ENCODE data around the gene MPLKIP. TPM values are rescaled to one million over a fixed set of nuclear protein-coding genes. Genes with fewer than 3 reads are reported as not detected.
"Not testable (repeated sequence)": the region's sequence is repeated elsewhere in the genome, so short reads cannot be mapped to it uniquely, and the experiment has no call there.

Gene MPLKIP
- total RNA-seq, 1 donor from 2014 or later, result 32.0 TPM

DNA sequence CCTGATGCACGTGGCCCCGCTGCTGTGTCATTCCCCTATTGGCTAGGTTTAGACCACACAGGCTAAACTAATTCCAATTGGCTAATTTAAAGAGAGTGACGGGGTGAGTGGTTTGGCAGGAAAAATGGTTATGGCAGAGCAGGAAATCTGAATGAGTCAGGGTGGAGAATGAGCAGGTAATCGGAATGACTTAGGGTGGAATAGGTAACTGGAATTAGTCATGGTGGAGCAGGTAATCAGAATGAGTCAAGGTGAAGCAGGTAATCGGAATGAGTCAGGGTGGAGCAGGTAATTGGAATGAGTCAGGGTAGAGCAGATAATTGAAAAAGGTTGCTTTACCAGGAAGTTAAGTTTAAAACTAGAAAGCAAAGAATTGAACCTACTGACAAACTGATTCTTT is 7.5 kb upstream of the MPLKIP start:
- not testable (repeated sequence) for FAIRE-seq; H3K4me3 Mint-ChIP-seq (ENCODE audit: unreplicated experiment); H3K4me1 Mint-ChIP-seq (ENCODE audit: low read depth, unreplicated experiment); H3K4me3 ChIP-seq (ENCODE audit: insufficient read depth, low read depth, low read length); H3K9ac ChIP-seq (ENCODE audit: low read length); H2AFZ ChIP-seq (ENCODE audit: low read depth, low read length); H3K4me2 ChIP-seq (ENCODE audit: low read length); H3K4me1 ChIP-seq (ENCODE audit: insufficient read depth, low read length); H3K27me3 ChIP-seq (ENCODE audit: insufficient read depth, low read length); H3K79me2 ChIP-seq (ENCODE audit: insufficient read depth, low read length); H3K9me3 Mint-ChIP-seq (ENCODE audit: unreplicated experiment); H3K36me3 Mint-ChIP-seq (ENCODE audit: low read depth, unreplicated experiment); H3K27ac Mint-ChIP-seq (ENCODE audit: unreplicated experiment); H3K27me3 Mint-ChIP-seq (ENCODE audit: low read depth, unreplicated experiment); H3K27ac ChIP-seq (ENCODE audit: low read depth, low read length); H4K20me1 ChIP-seq (ENCODE audit: insufficient read depth, low read length); H3K36me3 ChIP-seq (ENCODE audit: insufficient read depth, low read length); DNase-seq (ENCODE audit: low read depth); H3K9me3 ChIP-seq (ENCODE audit: insufficient read depth, low read depth, low read length)

DNA sequence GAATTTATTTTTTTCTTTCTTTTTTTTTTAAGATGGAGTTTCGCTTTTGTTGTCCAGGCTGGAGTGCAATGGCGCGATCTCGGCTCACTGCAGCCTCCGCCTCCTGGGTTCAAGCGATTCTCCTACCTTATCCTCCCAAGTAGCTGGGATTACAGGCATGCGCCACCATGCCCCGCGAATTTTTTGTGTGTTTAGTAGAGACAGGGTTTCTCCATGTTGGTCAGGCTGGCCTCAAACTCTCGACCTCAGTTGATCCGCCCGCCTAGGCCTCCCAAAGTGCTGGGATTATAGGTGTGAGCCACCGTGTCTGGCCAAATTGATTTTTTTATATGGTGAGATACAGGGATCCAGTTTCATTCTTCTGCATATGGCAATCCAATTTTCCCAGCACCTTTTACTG is 5.5 kb upstream of the MPLKIP start:
- H3K4me1 Mint-ChIP-seq (ENCODE audit: low read depth, unreplicated experiment); H3K27me3 Mint-ChIP-seq (ENCODE audit: low read depth, unreplicated experiment); H3K9me3 Mint-ChIP-seq (ENCODE audit: unreplicated experiment): not testable (repeated sequence)

DNA sequence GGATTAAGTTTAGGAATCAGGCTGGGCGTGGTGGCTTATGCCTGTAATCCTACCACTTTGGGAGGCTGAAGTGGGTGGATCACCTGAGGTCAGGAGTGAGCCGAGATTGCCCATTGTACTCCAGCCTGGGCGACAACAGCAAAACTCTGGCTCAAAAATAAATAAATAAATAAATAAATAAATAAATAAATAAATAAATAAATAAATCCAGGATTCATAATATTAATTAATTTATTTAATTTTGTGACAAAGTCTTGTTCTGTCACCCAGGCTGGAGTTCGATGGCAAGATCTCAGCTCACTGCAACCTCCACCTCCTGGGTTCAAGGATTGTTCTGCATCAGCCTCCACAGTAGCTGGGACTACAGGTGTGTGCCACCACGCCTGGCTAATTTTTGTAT is 4.6 kb upstream of the MPLKIP start:
- Histone ChIP-seq H3K79me2 (ENCODE audit: insufficient read depth, low read length) (peaks cover 5% of the 10 kb centered on the region), H3K27me3 (ENCODE audit: insufficient read depth, low read length) (no peaks in the 10 kb centered on the region), H2AFZ (ENCODE audit: low read depth, low read length) (no peak overlapping the region), H3K9me3 (ENCODE audit: insufficient read depth, low read depth, low read length) (no peaks in the 10 kb centered on the region), H4K20me1 (ENCODE audit: insufficient read depth, low read length) (no peaks in the 10 kb centered on the region), H3K4me2 (ENCODE audit: low read length) (no peak overlapping the region), H3K4me3 (ENCODE audit: insufficient read depth, low read depth, low read length) (no peak overlapping the region), H3K4me1 (ENCODE audit: insufficient read depth, low read length) (no peaks in the 10 kb centered on the region), H3K36me3 (ENCODE audit: insufficient read depth, low read length) (no peaks in the 10 kb centered on the region), H3K9ac (ENCODE audit: low read length) (no peak overlapping the region), H3K27ac (ENCODE audit: low read depth, low read length) (no peak overlapping the region)
- Mint-ChIP-seq H3K4me3 (ENCODE audit: unreplicated experiment) (no peak overlapping the region), H3K9me3 (ENCODE audit: unreplicated experiment) (no peaks in the 10 kb centered on the region), H3K27me3 (ENCODE audit: low read depth, unreplicated experiment) (no peaks in the 10 kb centered on the region), H3K27ac (ENCODE audit: unreplicated experiment) (no peak overlapping the region), H3K36me3 (ENCODE audit: low read depth, unreplicated experiment) (peaks cover 2% of the 10 kb centered on the region), H3K4me1 (ENCODE audit: low read depth, unreplicated experiment) (no peaks in the 10 kb centered on the region)
- no peak for FAIRE-seq
- no peak for DNase-seq (ENCODE audit: low read depth)
- TF ChIP-seq EZH2 (IDR thresholded peaks at IDR 0.05; ENCODE audit: insufficient read depth, low read length), result no peak

More for the DNA sequence above, 5.5 kb upstream of the MPLKIP start:
- H4K20me1 ChIP-seq (ENCODE audit: insufficient read depth, low read length); FAIRE-seq; H3K36me3 Mint-ChIP-seq (ENCODE audit: low read depth, unreplicated experiment); H3K9ac ChIP-seq (ENCODE audit: low read length); H3K27ac Mint-ChIP-seq (ENCODE audit: unreplicated experiment); H3K27ac ChIP-seq (ENCODE audit: low read depth, low read length); H2AFZ ChIP-seq (ENCODE audit: low read depth, low read length); H3K4me3 ChIP-seq (ENCODE audit: insufficient read depth, low read depth, low read length); H3K79me2 ChIP-seq (ENCODE audit: insufficient read depth, low read length); H3K27me3 ChIP-seq (ENCODE audit: insufficient read depth, low read length); DNase-seq (ENCODE audit: low read depth); H3K36me3 ChIP-seq (ENCODE audit: insufficient read depth, low read length); H3K4me3 Mint-ChIP-seq (ENCODE audit: unreplicated experiment); H3K4me2 ChIP-seq (ENCODE audit: low read length); H3K9me3 ChIP-seq (ENCODE audit: insufficient read depth, low read depth, low read length); H3K4me1 ChIP-seq (ENCODE audit: insufficient read depth, low read length): not testable (repeated sequence)

DNA sequence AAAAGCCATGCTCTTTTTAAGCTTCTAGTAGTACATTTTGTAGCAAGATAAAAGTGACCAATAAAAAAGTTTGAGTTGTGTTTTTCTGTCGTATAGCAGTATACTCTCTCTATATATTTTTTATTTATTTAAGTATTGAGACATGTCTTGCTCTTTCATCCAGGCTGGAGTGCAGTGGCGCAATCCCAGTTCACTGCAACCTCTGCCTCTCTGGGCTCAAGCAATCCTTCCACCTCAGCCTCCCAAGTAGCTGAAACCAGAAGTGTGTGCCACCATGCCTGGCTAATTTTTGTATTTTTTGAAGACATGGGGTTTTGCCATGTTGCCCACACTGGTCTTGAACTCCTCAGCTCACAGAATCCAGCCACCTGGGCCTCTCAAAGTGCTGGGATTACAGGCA is 3.1 kb upstream of the MPLKIP start:
- H3K27me3 ChIP-seq (ENCODE audit: insufficient read depth, low read length), result no peaks in the 10 kb centered on the region
- no peak overlapping the region for H3K4me2 ChIP-seq (ENCODE audit: low read length)
- no peaks in the 10 kb centered on the region for H3K36me3 ChIP-seq (ENCODE audit: insufficient read depth, low read length)
- no peaks in the 10 kb centered on the region for H3K9me3 Mint-ChIP-seq (ENCODE audit: unreplicated experiment)
- no peaks in the 10 kb centered on the region for H3K27me3 Mint-ChIP-seq (ENCODE audit: low read depth, unreplicated experiment)
- peaks cover 19% of the 10 kb centered on the region for H3K79me2 ChIP-seq (ENCODE audit: insufficient read depth, low read length)
- H4K20me1 ChIP-seq (ENCODE audit: insufficient read depth, low read length), result no peaks in the 10 kb centered on the region
- no peaks in the 10 kb centered on the region for H3K4me1 ChIP-seq (ENCODE audit: insufficient read depth, low read length)
- FAIRE-seq (no peak), DNase-seq (ENCODE audit: low read depth) (no peak)
- H3K4me3 Mint-ChIP-seq (ENCODE audit: unreplicated experiment), result no peak overlapping the region
- H3K27ac ChIP-seq (ENCODE audit: low read depth, low read length), result no peak overlapping the region
- H3K4me1 Mint-ChIP-seq (ENCODE audit: low read depth, unreplicated experiment), result peaks cover under 1% of the 10 kb centered on the region
- H3K4me3 ChIP-seq (ENCODE audit: insufficient read depth, low read depth, low read length), result no peak overlapping the region
- H2AFZ ChIP-seq (ENCODE audit: low read depth, low read length), result no peak overlapping the region
- H3K36me3 Mint-ChIP-seq (ENCODE audit: low read depth, unreplicated experiment), result peaks cover 2% of the 10 kb centered on the region
- no peaks in the 10 kb centered on the region for H3K9me3 ChIP-seq (ENCODE audit: insufficient read depth, low read depth, low read length)
- H3K27ac Mint-ChIP-seq (ENCODE audit: unreplicated experiment), result no peak overlapping the region
- TF ChIP-seq, protein P1, sequence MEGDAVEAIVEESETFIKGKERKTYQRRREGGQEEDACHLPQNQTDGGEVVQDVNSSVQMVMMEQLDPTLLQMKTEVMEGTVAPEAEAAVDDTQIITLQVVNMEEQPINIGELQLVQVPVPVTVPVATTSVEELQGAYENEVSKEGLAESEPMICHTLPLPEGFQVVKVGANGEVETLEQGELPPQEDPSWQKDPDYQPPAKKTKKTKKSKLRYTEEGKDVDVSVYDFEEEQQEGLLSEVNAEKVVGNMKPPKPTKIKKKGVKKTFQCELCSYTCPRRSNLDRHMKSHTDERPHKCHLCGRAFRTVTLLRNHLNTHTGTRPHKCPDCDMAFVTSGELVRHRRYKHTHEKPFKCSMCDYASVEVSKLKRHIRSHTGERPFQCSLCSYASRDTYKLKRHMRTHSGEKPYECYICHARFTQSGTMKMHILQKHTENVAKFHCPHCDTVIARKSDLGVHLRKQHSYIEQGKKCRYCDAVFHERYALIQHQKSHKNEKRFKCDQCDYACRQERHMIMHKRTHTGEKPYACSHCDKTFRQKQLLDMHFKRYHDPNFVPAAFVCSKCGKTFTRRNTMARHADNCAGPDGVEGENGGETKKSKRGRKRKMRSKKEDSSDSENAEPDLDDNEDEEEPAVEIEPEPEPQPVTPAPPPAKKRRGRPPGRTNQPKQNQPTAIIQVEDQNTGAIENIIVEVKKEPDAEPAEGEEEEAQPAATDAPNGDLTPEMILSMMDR (IDR thresholded peaks at IDR 0.05; ENCODE audit: insufficient read depth, low read depth, low read length), result no peak
- TF ChIP-seq EZH2 (IDR thresholded peaks at IDR 0.05; ENCODE audit: insufficient read depth, low read length), result no peak
- no peak overlapping the region for H3K9ac ChIP-seq (ENCODE audit: low read length)
